Measurements from ENCODE around the gene SPTSSB.

GRCh38 chr3:161386991-161387770 lies 15.9 kb upstream of the SPTSSB start:
- no peak for TF ChIP-seq HCFC1 (IDR thresholded peaks at IDR 0.05; ENCODE audit: low read depth, low read length)
- no peak for TF ChIP-seq ZNF57 (CRISPR knock-in tag; IDR thresholded peaks at IDR 0.05)
- no peak for TF ChIP-seq NRF1 (conservative IDR thresholded peaks at IDR 0.05 in 1 of 2, IDR thresholded peaks at IDR 0.05 in 1 of 2)
- no peak for TF ChIP-seq MYC (IDR thresholded peaks at IDR 0.05; ENCODE audit: low read depth, low read length)
- no peak for TF ChIP-seq MYC (CRISPR knock-in tag; IDR thresholded peaks at IDR 0.05; ENCODE audit: borderline replicate concordance, low read depth)
- TF ChIP-seq MXI1 (IDR thresholded peaks at IDR 0.05; ENCODE audit: low read depth, low read length) = no peak
